ENCODE data around the gene CCDC180.
"Not testable (repeated sequence)": the region's sequence is repeated elsewhere in the genome, so short reads cannot be mapped to it uniquely, and the experiment has no call there.

The CCDC180 gene

GRCh38 chr9:97315550-97315949 is 8.1 kb downstream of the CCDC180 start:
- Histone ChIP-seq H3K4me1 (no peaks in the 10 kb centered on the region), H3K27me3 (ENCODE audit: low read depth) (no peaks in the 10 kb centered on the region), H3K4me3 (no peak overlapping the region), H3K36me3 (replicated peaks) (no peaks in the 10 kb centered on the region), H3K9me3 (no peaks in the 10 kb centered on the region)
- in situ Hi-C loops (cut with MboI; ENCODE audit: low sequenced_read_pairs): no loop called here
- DNase-seq (ENCODE audit: low spot score in 2 of 2): no peak

DNA sequence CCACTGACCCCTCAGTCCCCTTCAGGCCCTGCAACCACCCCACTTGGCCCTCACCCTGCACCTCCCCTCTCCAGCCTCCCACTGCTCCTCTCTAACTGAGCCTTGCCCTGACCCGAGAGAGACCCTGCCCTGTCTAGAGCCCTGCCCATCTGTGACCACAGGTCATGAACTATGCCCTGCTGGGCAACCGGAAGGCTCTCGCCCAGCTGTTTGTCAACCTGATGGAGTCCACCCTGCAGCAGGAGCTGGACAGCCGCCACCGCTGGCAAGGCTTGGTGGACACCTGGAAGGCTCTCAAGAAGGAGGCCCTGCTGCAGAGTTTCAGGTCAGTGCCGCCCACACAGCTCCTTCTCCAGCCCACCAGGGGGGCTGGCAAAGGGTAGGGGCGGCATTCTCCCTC is 9.4 kb downstream of the CCDC180 start:
- in situ Hi-C loops (cut with MboI; ENCODE audit: low sequenced_read_pairs): no loop called here
- H3K4me1 ChIP-seq: no peaks in the 10 kb centered on the region
- H3K27me3 ChIP-seq (ENCODE audit: low read depth): no peaks in the 10 kb centered on the region

GRCh38 chr9:97318433-97318832 is 11.0 kb downstream of the CCDC180 start:
- H3K27me3 ChIP-seq (ENCODE audit: low read depth): no peaks in the 10 kb centered on the region
- in situ Hi-C loops (cut with MboI; ENCODE audit: low sequenced_read_pairs): no loop called here
- DNase-seq (ENCODE audit: low spot score in 2 of 2): no peak
- no peaks in the 10 kb centered on the region for H3K36me3 ChIP-seq (replicated peaks)
- no peak overlapping the region for H3K4me3 ChIP-seq
- no peaks in the 10 kb centered on the region for H3K9me3 ChIP-seq
- no peaks in the 10 kb centered on the region for H3K4me1 ChIP-seq

More for the DNA sequence above, 9.4 kb downstream of the CCDC180 start:
- no peak for DNase-seq (ENCODE audit: low spot score in 2 of 2)
- H3K4me3 ChIP-seq: no peak overlapping the region
- no peaks in the 10 kb centered on the region for H3K36me3 ChIP-seq (replicated peaks)
- H3K9me3 ChIP-seq: no peaks in the 10 kb centered on the region

- H3K27me3 ChIP-seq (ENCODE audit: low read depth): no peaks in the 10 kb centered on the region
- H3K4me3 ChIP-seq: no peak overlapping the region
- in situ Hi-C loops (cut with MboI; ENCODE audit: low sequenced_read_pairs): no loop called here
- no peak for DNase-seq (ENCODE audit: low spot score in 2 of 2)
- no peaks in the 10 kb centered on the region for H3K36me3 ChIP-seq (replicated peaks)
- H3K9me3 ChIP-seq: no peaks in the 10 kb centered on the region
- no peaks in the 10 kb centered on the region for H3K4me1 ChIP-seq
Observed at GRCh38 chr9:97319395-97319794, 11.9 kb downstream of the CCDC180 start.

DNA sequence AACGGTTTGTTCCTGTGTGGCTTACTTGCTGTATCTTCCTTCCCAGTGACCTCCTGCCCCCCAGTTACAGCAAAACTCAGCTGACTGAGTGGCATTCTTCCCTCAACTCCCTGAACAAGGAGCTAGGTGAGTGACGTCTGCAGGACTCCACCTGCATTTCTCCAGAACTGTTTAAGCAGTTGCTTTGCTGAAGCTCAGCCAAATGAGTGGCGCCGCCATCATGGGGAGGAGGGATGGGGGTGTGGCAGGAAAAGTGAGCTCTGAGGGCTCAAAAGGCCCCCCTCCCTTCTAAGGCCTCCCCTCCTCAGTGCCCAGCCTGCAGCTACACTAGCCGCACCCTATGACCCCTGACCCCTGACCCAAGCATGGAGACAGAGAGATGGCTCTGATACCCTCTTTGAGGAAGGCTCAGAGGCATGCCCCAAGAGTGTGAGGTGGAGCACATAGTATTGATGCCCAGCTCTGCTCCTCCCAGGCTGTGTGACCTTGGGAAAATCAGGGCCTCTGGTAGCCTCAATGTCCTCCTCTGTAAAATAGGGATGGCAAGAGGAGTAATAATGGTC is 12.7 kb downstream of the CCDC180 start:
- Histone ChIP-seq H3K36me3 (replicated peaks) (no peaks in the 10 kb centered on the region), H3K9me3 (no peaks in the 10 kb centered on the region), H3K27me3 (ENCODE audit: low read depth) (no peaks in the 10 kb centered on the region), H3K4me3 (no peak overlapping the region), H3K4me1 (no peaks in the 10 kb centered on the region)
- in situ Hi-C loops (cut with MboI; ENCODE audit: low sequenced_read_pairs): no loop called here
- DNase-seq (ENCODE audit: low spot score in 2 of 2): no peak

- no peak overlapping the region for H3K4me3 ChIP-seq
- H3K27me3 ChIP-seq (ENCODE audit: low read depth): no peaks in the 10 kb centered on the region
- no peaks in the 10 kb centered on the region for H3K4me1 ChIP-seq
- no peaks in the 10 kb centered on the region for H3K9me3 ChIP-seq
- no peak for DNase-seq (ENCODE audit: low spot score in 2 of 2)
- H3K36me3 ChIP-seq (replicated peaks): no peaks in the 10 kb centered on the region
- in situ Hi-C loops (cut with MboI; ENCODE audit: low sequenced_read_pairs): no loop called here
Observed at GRCh38 chr9:97321251-97321650, 13.8 kb downstream of the CCDC180 start.

DNA sequence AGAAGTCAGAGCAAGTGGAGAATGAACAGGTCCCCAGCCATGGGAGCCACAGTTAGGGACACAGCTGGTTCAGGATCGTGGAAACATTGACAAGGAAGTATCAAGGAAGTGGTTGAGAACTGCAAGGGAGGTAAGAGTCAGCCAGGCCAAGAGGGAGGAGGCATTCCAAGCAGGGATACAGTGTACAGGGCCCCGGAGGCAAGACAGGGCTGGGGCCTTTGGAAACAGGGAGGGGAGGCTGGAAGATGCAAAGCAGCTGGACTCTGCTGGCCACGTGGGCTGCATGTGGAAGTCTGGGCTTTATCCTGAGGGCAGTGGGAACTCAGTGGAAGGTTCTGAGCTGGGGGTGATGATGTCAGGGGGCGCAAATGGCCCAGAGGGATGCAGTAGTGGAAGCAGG is 14.2 kb downstream of the CCDC180 start:
- in situ Hi-C loops (cut with MboI; ENCODE audit: low sequenced_read_pairs): no loop called here
- H3K9me3 ChIP-seq: no peaks in the 10 kb centered on the region
- no peaks in the 10 kb centered on the region for H3K4me1 ChIP-seq
- H3K4me3 ChIP-seq: no peak overlapping the region
- no peaks in the 10 kb centered on the region for H3K27me3 ChIP-seq (ENCODE audit: low read depth)
- DNase-seq (ENCODE audit: low spot score in 2 of 2): no peak
- H3K36me3 ChIP-seq (replicated peaks): no peaks in the 10 kb centered on the region

DNA sequence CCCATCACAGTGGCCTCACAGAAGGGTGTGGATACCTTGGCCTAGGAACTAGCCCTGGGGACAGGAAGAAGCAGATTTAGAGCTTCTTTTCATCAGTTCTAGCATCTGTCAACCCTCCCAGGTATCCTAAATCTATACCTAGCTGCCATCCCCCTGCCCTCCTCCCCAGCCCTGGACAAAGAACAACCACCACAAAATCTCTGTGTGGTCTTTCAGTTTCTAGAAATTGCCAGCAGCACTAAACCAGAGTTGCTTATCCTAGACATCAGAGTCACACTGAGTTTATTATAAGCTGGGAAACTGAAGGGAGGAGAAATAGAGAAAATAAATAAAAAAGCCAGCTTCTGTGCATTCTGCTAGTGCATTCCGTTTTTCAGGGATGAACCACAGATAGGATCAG is 14.6 kb downstream of the CCDC180 start:
- no peaks in the 10 kb centered on the region for H3K36me3 ChIP-seq (replicated peaks)
- DNase-seq (ENCODE audit: low spot score in 2 of 2): no peak
- no peaks in the 10 kb centered on the region for H3K27me3 ChIP-seq (ENCODE audit: low read depth)
- no peaks in the 10 kb centered on the region for H3K9me3 ChIP-seq
- no peaks in the 10 kb centered on the region for H3K4me1 ChIP-seq
- in situ Hi-C loops (cut with MboI; ENCODE audit: low sequenced_read_pairs): no loop called here
- H3K4me3 ChIP-seq: no peak overlapping the region

- DNase-seq (ENCODE audit: low spot score in 2 of 2): no peak
- no peaks in the 10 kb centered on the region for H3K4me1 ChIP-seq
- no peak overlapping the region for H3K4me3 ChIP-seq
- in situ Hi-C loops (cut with MboI; ENCODE audit: low sequenced_read_pairs): no loop called here
- no peaks in the 10 kb centered on the region for H3K27me3 ChIP-seq (ENCODE audit: low read depth)
- H3K9me3 ChIP-seq: no peaks in the 10 kb centered on the region
- H3K36me3 ChIP-seq (replicated peaks): no peaks in the 10 kb centered on the region; the same call in 1 of the 2 replicates
Observed at GRCh38 chr9:97324954-97325353, 17.5 kb downstream of the CCDC180 start.

DNA sequence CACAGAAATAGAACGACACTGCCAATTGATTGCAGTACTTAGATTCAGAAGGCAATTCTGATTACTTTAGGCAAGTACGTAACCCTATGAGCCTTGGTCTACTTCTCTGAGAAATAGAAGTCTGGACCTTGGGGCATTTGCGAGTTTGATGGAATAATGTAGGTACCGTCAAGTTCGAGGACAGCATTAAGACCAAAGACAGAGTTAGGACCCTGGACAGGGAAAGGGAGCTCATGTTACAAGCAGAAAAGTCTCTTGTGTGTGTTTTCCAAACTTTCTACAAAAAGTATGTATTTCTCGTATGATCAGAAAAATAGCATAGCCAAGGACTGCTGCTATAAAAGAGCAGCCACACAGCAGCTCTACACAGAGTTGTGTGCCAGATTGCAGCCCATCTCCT is 20.1 kb downstream of the CCDC180 start:
- DNase-seq (ENCODE audit: low spot score in 2 of 2): no peak
- no peaks in the 10 kb centered on the region for H3K9me3 ChIP-seq
- H3K4me3 ChIP-seq: no peak overlapping the region
- in situ Hi-C loops (cut with MboI; ENCODE audit: low sequenced_read_pairs): no loop called here
- H3K27me3 ChIP-seq (ENCODE audit: low read depth): no peaks in the 10 kb centered on the region
- peaks cover 6% of the 10 kb centered on the region; the same call in 1 of the 2 replicates for H3K4me1 ChIP-seq
- H3K36me3 ChIP-seq (replicated peaks): no peaks in the 10 kb centered on the region; the same call in 1 of the 2 replicates

GRCh38 chr9:97332993-97333392 is 25.5 kb downstream of the CCDC180 start:
- H3K4me3 ChIP-seq: no peak overlapping the region
- H3K27me3 ChIP-seq (ENCODE audit: low read depth): no peaks in the 10 kb centered on the region
- no peak for DNase-seq (ENCODE audit: low spot score in 2 of 2)
- peaks cover 6% of the 10 kb centered on the region; the same call in 1 of the 2 replicates for H3K4me1 ChIP-seq
- H3K9me3 ChIP-seq: no peaks in the 10 kb centered on the region
- H3K36me3 ChIP-seq (replicated peaks): no peaks in the 10 kb centered on the region
- in situ Hi-C loops (cut with MboI; ENCODE audit: low sequenced_read_pairs): no loop called here

- not testable (repeated sequence) for H3K36me3 ChIP-seq (replicated peaks); DNase-seq (ENCODE audit: low spot score in 2 of 2)
Observed at GRCh38 chr9:97335622-97336021, 28.2 kb downstream of the CCDC180 start.

DNA sequence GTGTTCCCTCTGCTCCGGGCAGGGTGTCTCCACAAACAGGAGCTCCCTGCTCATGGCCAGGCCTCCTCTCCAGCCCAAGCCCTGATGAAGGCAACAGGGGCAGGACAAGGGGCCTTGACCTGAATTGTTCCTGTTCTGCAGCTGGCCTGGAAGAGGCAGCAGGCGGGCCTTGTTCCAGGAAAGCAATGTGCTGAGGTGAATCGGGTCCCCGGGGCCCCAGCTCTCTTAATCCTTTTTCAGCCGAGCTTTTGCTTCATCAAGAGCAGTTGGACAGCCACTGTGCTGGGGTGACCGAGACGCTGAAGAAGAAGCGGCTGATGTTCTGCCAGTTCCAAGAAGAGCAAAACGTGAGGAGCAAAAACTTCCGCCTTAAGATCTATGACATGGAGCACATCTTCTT is 41.4 kb downstream of the CCDC180 start:
- Histone ChIP-seq H3K9me3 (no peaks in the 10 kb centered on the region), H3K4me1 (no peaks in the 10 kb centered on the region), H3K27me3 (ENCODE audit: low read depth) (no peaks in the 10 kb centered on the region), H3K36me3 (replicated peaks) (no peaks in the 10 kb centered on the region), H3K4me3 (no peak overlapping the region)
- in situ Hi-C loops (cut with MboI; ENCODE audit: low sequenced_read_pairs): no loop called here
- DNase-seq (ENCODE audit: low spot score in 2 of 2): no peak

More at GRCh38 chr9:97335622-97336021, 28.2 kb downstream of the CCDC180 start:
- H3K9me3 ChIP-seq; H3K4me1 ChIP-seq; H3K4me3 ChIP-seq; in situ Hi-C loops (cut with MboI; ENCODE audit: low sequenced_read_pairs); H3K27me3 ChIP-seq (ENCODE audit: low read depth): not testable (repeated sequence)

- DNase-seq (ENCODE audit: low spot score in 2 of 2): no peak
- Histone ChIP-seq H3K9me3 (no peaks in the 10 kb centered on the region), H3K4me3 (no peak overlapping the region), H3K4me1 (no peaks in the 10 kb centered on the region), H3K36me3 (replicated peaks) (no peaks in the 10 kb centered on the region), H3K27me3 (ENCODE audit: low read depth) (no peaks in the 10 kb centered on the region)
- in situ Hi-C loops (cut with MboI; ENCODE audit: low sequenced_read_pairs): no loop called here
Observed at GRCh38 chr9:97349400-97349799, 41.9 kb downstream of the CCDC180 start.

GRCh38 chr9:97354637-97355036 is 47.2 kb downstream of the CCDC180 start:
- Histone ChIP-seq H3K36me3 (replicated peaks) (no peaks in the 10 kb centered on the region), H3K9me3 (no peaks in the 10 kb centered on the region), H3K4me1 (no peaks in the 10 kb centered on the region), H3K27me3 (ENCODE audit: low read depth) (no peaks in the 10 kb centered on the region), H3K4me3 (no peak overlapping the region)
- in situ Hi-C loops (cut with MboI; ENCODE audit: low sequenced_read_pairs): no loop called here
- no peak for DNase-seq (ENCODE audit: low spot score in 2 of 2)
